Inflammatory macrophage treated with lipopolysaccharide for 4 hours (primary cell): ENCODE measurements around the gene SHH.

Experiments used
- DNase-seq: peaks from one replicate; pipeline ENCODE4 v3.0.0-alpha.2; 2020

The SHH gene

GRCh38 chr7:155811895-155812761 is at the start of gene SHH:
Gene SHH, minus strand, starts transcription at chr7:155812463. Its CDS starts 341 bp downstream, at chr7:155812122.
- DNase-seq: no peak

GRCh38 chr7:155861480-155861868 is 49.2 kb upstream of the SHH start:
- no peak for DNase-seq

- no peak for DNase-seq
Observed at GRCh38 chr7:155860840-155861479, 48.7 kb upstream of the SHH start.

- no peak for DNase-seq
Observed at GRCh38 chr7:155860461-155860839, 48.2 kb upstream of the SHH start.

- DNase-seq: no peak
Observed at GRCh38 chr7:155858521-155859061, 46.3 kb upstream of the SHH start.

- no peak for DNase-seq
Observed at GRCh38 chr7:155857141-155857540, 44.9 kb upstream of the SHH start.

- DNase-seq: no peak
Observed at GRCh38 chr7:155856656-155857055, 44.4 kb upstream of the SHH start.

- DNase-seq: no peak
Observed at GRCh38 chr7:155852426-155853301, 40.4 kb upstream of the SHH start.

GRCh38 chr7:155851892-155852291 is 39.6 kb upstream of the SHH start:
- DNase-seq: no peak

- no peak for DNase-seq
Observed at GRCh38 chr7:155850766-155851678, 38.8 kb upstream of the SHH start.

GRCh38 chr7:155850001-155850436 is 37.8 kb upstream of the SHH start:
- DNase-seq: no peak

- DNase-seq: no peak
Observed at GRCh38 chr7:155848691-155849669, 36.7 kb upstream of the SHH start.

- no peak for DNase-seq
Observed at GRCh38 chr7:155847821-155848435, 35.7 kb upstream of the SHH start.

- no peak for DNase-seq
Observed at GRCh38 chr7:155846936-155847335, 34.7 kb upstream of the SHH start.

GRCh38 chr7:155846156-155846555 is 33.9 kb upstream of the SHH start:
- DNase-seq: no peak

- DNase-seq: no peak
Observed at GRCh38 chr7:155845226-155845625, 33.0 kb upstream of the SHH start.

GRCh38 chr7:155844526-155844925 is 32.3 kb upstream of the SHH start:
- DNase-seq: no peak

- no peak for DNase-seq
Observed at GRCh38 chr7:155844019-155844453, 31.8 kb upstream of the SHH start.

- DNase-seq: no peak
Observed at GRCh38 chr7:155843426-155844018, 31.3 kb upstream of the SHH start.
